Glutamatergic neuron (in vitro differentiated cells): Measurements from ENCODE around the gene NIBAN1. TPM values are rescaled to one million over a fixed set of nuclear protein-coding genes. Genes with fewer than 3 reads are reported as not detected.

Source experiments
- DNase-seq: peaks from one replicate; pipeline ENCODE4 v3.0.0; 2022
- H3K27ac Mint-ChIP-seq: one replicate; pipeline ENCODE4 v1.8.0; 2020; ENCODE audit warnings: mild to moderate bottlenecking, mixed read lengths, inconsistent platforms; ENCODE audit not compliant: unreplicated experiment
- H3K27me3 Mint-ChIP-seq: one replicate; pipeline ENCODE4 v1.8.0; 2020; ENCODE audit warnings: mild to moderate bottlenecking, moderate library complexity, mixed read lengths, inconsistent platforms; ENCODE audit not compliant: unreplicated experiment
- H3K36me3 Mint-ChIP-seq: one replicate; pipeline ENCODE4 v1.8.0; 2020; ENCODE audit warnings: mild to moderate bottlenecking, mixed read lengths, inconsistent platforms; ENCODE audit not compliant: unreplicated experiment
- H3K4me1 Mint-ChIP-seq: one replicate; pipeline ENCODE4 v1.8.0; 2020; ENCODE audit warnings: mild to moderate bottlenecking, low read depth, mixed read lengths, inconsistent platforms; ENCODE audit not compliant: unreplicated experiment
- H3K4me3 Mint-ChIP-seq: one replicate; pipeline ENCODE4 v1.8.0; 2020; ENCODE audit warnings: mild to moderate bottlenecking, mixed read lengths, inconsistent platforms; ENCODE audit not compliant: unreplicated experiment
- H3K9me3 Mint-ChIP-seq: one replicate; pipeline ENCODE4 v1.8.0; 2020; ENCODE audit warnings: mild to moderate bottlenecking, moderate library complexity, mixed read lengths, inconsistent platforms; ENCODE audit not compliant: unreplicated experiment
- CTCF ChIP-seq: fragments of 200-600 bp; sonication (generic); IDR thresholded peaks from one replicate; pipeline ENCODE4 v1.5.0; 2021; ENCODE audit not compliant: partially characterized antibody, unreplicated experiment
- total RNA-seq: library from RNA; stranded (reverse); fragmentation: NEBNext Ultra II Directional; extraction: Animal tissue kit (Norgen Biotek cat#: 25700); gene quantifications from one replicate; pipeline ENCODE4 v1.2.1, GENCODE V29; 2021; ENCODE audit not compliant: unreplicated experiment

The NIBAN1 gene
- total RNA-seq, 1 donor from 2014 or later, result 2.4 TPM

GRCh38 chr1:184952428-184952827, 21.9 kb downstream of the NIBAN1 start:
- Mint-ChIP-seq H3K4me1 (no peaks in the 10 kb centered on the region), H3K27me3 (peaks cover 1% of the 10 kb centered on the region), H3K9me3 (no peaks in the 10 kb centered on the region), H3K4me3 (no peak overlapping the region), H3K36me3 (no peaks in the 10 kb centered on the region), H3K27ac (no peak overlapping the region)
- DNase-seq, result no peak
- TF ChIP-seq CTCF, result no peak

- no peak overlapping the region for H3K27ac Mint-ChIP-seq
- H3K27me3 Mint-ChIP-seq, result peaks cover 1% of the 10 kb centered on the region
- no peak for TF ChIP-seq CTCF
- no peaks in the 10 kb centered on the region for H3K4me1 Mint-ChIP-seq
- H3K36me3 Mint-ChIP-seq, result no peaks in the 10 kb centered on the region
- H3K9me3 Mint-ChIP-seq, result no peaks in the 10 kb centered on the region
- no peak for DNase-seq
- H3K4me3 Mint-ChIP-seq, result no peak overlapping the region
Observed at GRCh38 chr1:184951788-184952187, 22.5 kb downstream of the NIBAN1 start.

GRCh38 chr1:184950906-184951305, 23.4 kb downstream of the NIBAN1 start:
- no peak for DNase-seq
- no peak overlapping the region for H3K27ac Mint-ChIP-seq
- peaks cover under 1% of the 10 kb centered on the region for H3K4me1 Mint-ChIP-seq
- H3K4me3 Mint-ChIP-seq, result no peak overlapping the region
- no peaks in the 10 kb centered on the region for H3K9me3 Mint-ChIP-seq
- no peak for TF ChIP-seq CTCF
- no peaks in the 10 kb centered on the region for H3K36me3 Mint-ChIP-seq
- peaks cover 1% of the 10 kb centered on the region for H3K27me3 Mint-ChIP-seq

DNA sequence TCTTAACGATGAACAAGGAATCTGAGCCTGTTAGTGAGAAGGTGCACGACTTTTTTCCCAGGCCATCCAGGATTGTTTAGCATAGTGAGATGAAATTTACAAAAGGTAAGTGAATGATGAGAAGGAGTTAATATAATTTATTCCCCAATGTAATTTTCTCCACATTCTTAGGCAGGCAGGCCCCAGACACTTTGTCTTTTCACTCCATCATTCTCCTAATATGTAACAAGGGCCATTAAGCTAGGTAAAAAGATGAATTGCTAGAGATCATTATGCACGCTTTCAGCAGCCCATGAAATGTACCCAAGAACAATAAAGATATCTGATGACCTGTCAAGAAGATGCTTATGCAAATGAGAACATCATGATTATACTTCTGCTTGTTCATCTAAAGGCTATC, 24.1 kb downstream of the NIBAN1 start:
- Mint-ChIP-seq H3K9me3 (no peaks in the 10 kb centered on the region), H3K27me3 (peaks cover 1% of the 10 kb centered on the region), H3K36me3 (no peaks in the 10 kb centered on the region), H3K4me1 (peaks cover 5% of the 10 kb centered on the region), H3K4me3 (no peak overlapping the region), H3K27ac (no peak overlapping the region)
- no peak for DNase-seq
- TF ChIP-seq CTCF, result no peak

DNA sequence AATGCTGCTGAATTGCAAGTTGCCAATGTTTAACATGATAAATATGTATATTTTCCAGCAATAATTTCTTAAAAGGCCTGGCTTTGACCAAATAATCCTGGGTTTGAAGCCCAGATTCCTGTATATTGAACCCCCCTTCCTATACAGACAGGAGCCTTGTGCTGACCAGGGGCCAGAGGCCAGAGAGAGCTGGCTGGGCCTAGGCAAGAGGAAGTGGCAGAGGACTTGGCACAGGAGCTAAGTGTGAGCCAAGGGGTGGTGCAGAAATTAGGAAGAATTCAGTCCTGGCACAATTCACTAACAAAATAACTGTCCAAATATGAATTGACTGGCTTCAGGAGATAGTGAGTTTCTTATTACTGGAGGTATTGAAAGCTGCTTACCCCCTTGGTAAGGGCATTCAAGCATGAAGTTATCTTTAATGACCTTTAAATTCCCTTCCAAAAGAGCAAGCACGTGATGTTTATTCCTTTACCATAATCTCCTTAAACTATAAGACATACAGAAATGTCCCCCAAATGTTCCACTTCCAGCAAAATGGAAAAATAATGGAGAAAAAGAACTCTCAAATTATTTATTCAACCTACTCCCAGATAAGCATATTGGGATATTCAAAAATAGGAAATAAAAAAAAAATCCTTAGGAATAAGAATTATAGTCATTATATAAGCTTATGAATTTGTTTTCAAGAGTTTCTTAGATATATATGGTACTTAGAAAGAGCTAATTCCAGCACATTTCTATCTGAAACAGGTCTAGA, 26.6 kb downstream of the NIBAN1 start:
- H3K4me1 Mint-ChIP-seq, result peaks cover 5% of the 10 kb centered on the region
- no peaks in the 10 kb centered on the region for H3K9me3 Mint-ChIP-seq
- no peaks in the 10 kb centered on the region for H3K36me3 Mint-ChIP-seq
- DNase-seq, result no peak
- no peak overlapping the region for H3K4me3 Mint-ChIP-seq
- TF ChIP-seq CTCF, result no peak
- no peak overlapping the region for H3K27ac Mint-ChIP-seq
- no peaks in the 10 kb centered on the region for H3K27me3 Mint-ChIP-seq
